DLD1 (cell line): ENCODE results near the gene SLC45A1.

Experiments
- in situ Hi-C: cut with HindIII; loops from 2 replicates; pipeline ENCODE4 v1.10.0; 2017; ENCODE audit warnings: low sequenced_read_pairs

Gene SLC45A1

GRCh38 chr1:8334106-8334851 is 16.4 kb downstream of the SLC45A1 start:
- in situ Hi-C loops, result no loop called here

DNA sequence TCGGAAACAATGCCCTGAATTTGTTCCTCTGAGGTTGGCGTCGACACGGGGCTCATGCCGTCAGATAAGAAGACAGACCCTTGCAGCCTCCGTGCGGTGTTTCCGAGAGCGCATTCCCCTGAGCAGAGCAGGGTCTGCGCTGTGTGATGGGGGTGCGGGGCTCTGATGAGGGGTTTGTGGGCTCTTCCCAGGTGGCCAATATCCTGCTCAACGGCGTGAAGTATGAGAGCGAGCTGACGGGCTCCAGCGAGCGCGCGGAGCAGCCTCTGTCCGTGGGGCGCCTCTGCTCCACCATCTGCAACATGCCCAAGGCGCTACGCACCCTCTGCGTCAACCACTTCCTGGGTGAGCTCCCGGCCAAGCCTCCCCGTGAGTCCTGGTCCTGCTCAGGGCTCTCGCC is 17.3 kb downstream of the SLC45A1 start:
- in situ Hi-C loops, result no loop called here

DNA sequence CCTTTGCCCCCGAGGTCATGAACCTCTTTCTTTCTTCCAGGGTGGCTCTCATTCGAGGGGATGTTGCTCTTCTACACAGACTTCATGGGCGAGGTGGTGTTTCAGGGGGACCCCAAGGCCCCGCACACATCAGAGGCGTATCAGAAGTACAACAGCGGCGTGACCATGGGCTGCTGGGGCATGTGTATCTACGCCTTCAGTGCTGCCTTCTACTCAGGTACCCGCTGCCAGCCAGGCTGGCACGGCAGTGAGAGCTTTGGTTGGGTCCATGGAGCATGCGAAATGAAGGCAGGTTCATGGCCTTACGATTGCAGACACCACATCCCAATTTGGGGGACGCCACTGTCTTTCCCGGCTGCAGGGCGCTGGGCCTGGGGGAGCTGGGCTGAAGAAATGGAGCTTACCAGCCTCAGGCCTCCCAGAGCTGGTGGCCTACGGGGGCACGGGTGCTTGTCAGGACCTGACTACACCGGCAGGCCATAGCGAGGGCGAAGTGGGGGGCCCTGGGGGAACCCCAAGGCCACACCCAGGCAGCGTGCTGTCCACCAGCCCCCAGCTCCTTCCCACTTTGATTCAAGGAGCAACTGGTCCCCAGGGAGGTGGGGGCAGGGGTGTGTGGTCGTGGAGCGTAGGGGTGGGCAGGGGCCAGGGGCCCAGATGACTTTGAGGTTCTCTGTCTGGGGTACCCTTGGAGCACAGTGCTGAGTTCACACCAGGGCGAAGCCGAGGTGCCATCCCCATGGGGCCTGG is 20.0 kb downstream of the SLC45A1 start:
- in situ Hi-C loops, result no loop called here

DNA sequence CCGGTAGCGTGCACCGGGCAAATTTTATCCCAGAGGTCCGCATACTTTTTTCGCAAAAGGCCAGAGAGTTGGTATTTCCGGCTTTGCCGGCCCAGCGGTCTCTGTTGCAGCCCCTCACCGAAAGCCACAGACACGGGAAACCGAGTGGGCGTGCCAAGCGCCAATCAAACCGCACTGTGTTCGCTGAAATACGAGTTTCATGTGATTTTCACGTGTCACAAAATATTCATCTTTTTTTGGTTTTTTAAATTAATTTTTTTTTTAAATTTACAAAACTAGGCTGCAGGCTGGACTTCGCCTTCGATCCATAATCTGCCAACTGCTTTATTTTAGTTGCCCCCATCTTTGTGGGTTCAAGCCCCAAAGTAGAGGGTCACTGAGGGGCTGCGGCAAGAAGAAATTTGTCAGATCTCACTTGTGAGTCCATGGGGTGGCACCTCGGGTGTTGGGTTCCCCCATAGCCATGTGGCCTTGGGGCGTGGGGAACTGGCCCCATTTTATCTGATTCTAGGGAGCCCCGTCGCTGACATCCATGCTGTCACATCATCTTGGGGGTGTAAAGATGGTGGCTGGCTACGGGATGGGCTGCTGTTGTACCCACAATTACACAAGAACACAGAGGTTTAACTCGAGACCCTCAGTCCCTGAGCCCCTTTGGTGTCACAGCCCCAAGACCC is 20.8 kb downstream of the SLC45A1 start:
- in situ Hi-C loops, result no loop called here

DNA sequence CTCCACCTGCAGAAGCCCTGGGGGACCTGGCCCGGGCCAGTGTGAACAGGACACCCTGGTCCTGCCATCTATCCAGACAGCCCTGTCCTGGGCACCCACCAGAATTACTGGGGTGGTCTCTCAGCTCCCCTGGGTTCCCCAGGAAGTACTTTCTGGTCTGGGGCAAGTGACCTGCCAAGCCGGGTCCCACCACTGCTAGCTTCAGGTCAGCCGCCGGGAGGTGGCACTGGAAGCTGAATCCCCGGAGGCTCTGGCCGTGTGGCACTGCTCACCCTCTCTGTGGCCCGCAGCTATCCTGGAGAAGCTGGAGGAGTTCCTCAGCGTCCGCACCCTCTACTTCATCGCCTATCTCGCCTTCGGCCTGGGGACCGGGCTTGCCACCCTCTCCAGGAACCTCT is 21.3 kb downstream of the SLC45A1 start:
- in situ Hi-C loops, result no loop called here

DNA sequence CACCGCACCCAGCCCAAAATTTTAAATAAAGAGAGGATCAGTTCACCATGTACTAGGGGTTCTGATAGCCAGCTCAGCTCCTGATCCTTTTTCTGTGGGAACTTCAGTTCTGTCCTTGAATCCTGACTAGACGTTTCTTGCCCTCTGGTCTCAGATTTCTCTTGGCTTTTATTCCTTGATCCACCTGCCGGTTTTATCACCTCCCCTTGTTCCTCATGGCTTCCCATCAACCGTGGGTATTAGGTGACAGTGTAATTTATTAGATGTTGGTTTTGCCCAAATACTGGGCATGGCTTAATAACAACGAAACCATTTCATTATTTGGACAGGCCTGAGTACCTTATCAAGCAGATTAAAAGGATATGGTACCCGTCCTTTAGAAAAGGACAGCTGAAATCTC is 22.5 kb downstream of the SLC45A1 start:
- in situ Hi-C loops, result no loop called here

GRCh38 chr1:8342325-8342724 is 24.4 kb downstream of the SLC45A1 start:
- in situ Hi-C loops, result no loop called here

DNA sequence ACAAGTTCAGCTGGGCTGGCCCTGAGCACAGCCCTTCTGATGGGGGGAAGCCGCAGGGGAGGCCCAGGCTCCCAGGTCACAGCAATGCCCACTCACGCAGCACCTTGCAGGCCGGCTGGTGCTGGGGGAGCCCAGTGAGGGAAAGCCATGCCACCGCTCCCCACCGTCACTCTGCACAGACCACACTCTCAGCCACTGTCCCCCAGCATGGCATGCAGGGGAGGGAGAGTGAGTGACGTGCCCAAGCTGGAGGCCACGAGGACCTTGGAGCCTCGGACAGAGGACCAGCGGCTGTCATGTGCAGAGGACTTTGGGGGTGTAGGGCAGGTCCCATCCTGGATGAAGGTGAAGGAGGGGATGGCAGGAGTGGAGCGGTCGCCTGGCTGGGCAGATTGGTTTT is 25.1 kb downstream of the SLC45A1 start:
- in situ Hi-C loops, result no loop called here

DNA sequence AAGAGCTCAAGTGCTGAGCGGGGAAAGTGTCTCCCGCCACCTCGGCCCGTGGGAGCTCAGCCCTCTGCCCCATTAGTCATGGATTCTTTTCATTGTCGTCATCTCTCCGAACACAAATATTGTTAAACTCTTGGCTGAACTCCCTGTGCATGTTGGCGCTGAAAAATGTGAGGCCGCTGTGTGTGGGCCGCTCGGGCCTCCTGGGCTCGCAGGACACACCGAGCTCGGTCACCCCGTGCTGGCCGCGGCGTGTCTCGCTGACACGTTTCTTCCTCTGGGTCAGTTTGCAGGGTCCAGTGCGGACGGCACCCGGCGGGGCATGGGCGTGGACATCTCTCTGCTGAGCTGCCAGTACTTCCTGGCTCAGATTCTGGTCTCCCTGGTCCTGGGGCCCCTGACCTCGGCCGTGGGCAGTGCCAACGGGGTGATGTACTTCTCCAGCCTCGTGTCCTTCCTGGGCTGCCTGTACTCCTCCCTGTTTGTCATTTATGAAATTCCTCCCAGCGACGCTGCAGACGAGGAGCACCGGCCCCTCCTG is 25.6 kb downstream of the SLC45A1 start:
- in situ Hi-C loops, result no loop called here

DNA sequence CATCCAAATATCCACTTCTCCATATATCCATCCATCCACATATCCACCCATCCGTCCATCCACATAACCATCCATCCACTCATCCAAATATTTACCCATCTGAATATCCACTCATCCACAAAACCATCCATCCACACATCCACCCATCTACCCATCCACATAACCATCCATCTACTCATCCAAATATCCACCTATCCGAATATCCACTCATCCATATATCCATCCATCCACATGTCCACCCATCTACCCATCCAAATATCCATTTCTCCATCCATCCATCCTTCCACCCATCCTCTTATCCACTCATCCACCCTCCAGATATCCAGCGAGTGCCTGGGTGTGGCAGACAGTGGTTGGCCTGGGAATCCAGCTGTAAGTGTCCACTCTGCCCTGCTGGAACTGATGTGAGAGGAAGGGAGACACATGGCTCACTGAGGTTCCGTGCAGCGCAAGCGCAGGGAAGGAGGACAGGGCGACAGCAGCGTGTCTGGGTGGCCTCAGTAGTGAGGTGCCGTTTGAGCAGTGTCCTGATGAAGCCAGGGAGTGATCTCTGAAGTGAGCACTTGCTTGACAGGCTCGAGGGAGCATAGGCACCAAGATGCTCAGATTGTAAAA is 27.1 kb downstream of the SLC45A1 start:
- in situ Hi-C loops, result no loop called here

DNA sequence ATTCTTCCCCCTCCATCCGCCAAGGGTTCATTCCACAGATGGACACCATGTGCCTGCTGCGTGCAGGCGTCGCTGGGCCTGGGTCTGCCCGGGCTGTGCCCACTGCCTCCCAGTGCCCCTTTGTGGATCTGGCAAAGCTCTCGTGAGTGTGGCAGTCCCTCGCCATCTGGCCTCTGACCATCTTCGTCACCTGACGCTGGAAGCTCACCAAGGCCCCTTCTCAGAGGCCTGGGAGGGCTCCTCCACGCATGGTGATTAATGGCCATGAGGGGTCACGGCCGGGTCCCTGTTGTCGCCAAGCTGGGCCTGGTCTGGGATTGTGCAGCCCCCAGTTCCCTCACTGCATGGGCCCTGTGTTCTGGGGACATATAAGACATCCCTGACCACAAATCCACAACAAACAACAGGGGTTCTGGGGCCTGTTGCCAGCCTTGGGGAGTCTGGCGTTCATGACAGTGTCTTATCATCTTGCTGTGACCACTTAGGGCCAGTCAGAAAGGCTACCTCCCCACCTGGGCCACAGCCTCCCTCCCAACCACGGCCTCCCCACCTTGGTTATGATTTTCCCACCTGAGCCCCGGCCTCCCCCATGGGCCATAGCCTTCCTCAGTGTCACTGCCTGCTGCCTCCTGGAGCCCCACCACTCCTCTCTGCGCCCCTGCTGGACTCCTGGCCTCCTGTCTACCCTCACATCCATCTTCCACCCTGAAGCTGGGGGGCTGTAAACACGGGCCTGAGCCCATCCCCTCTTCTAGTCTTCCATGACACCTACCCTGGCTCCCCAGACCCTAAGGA is 27.9 kb downstream of the SLC45A1 start:
- in situ Hi-C loops, result no loop called here

GRCh38 chr1:8347635-8348034 is 29.7 kb downstream of the SLC45A1 start:
- in situ Hi-C loops, result no loop called here

DNA sequence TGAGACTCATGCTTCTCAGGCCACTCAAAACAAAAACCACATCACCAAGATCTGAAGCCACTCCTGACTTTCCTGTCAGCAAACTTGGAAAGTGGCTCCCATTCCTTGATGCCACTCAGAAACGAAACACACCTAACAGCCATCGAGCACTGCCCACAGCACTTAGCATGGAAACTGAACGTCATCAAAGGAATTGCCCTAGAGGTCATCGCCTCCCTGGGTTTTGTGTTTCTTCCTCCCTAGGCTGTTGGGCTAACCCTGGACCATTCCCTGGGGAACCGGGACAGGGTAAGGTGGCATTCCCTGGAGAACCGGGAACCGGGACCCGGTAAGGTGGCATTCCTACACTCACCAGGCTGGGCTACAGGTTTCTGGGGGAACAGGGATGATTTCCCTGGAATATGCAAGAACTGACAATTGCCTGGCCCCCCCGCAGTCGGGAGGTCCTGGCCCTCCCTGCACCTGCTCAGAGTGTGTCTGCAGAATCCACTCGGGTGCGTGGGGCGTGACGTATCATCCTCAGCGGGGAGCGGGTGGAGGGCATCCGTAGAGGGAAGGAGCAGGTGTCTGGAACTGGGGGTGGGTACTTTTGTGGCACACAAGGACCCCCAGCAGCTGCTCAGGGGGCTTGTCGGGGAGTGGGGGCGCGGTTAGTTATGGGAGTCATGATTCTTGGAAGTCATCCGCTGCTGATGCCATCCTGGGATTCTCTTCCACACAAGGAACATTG is 30.3 kb downstream of the SLC45A1 start:
- in situ Hi-C loops, result no loop called here

- in situ Hi-C loops, result no loop called here
Observed at GRCh38 chr1:8348777-8349472, 31.0 kb downstream of the SLC45A1 start.

- in situ Hi-C loops, result no loop called here
Observed at GRCh38 chr1:8349473-8349865, 31.6 kb downstream of the SLC45A1 start.

- in situ Hi-C loops, result no loop called here
Observed at GRCh38 chr1:8349961-8350360, 32.0 kb downstream of the SLC45A1 start.

- in situ Hi-C loops, result no loop called here
Observed at GRCh38 chr1:8350914-8351684, 33.2 kb downstream of the SLC45A1 start.

- in situ Hi-C loops, result no loop called here
Observed at GRCh38 chr1:8351693-8352470, 34.0 kb downstream of the SLC45A1 start.
